ENCODE results near the gene EN2. TPM values are rescaled to one million over a fixed set of nuclear protein-coding genes. Genes with fewer than 3 reads are reported as not detected.

EN2 gene
- total and polyA plus RNA-seq, 2 donors (not counting 1 experiment from before 2014, with no cell fraction given), result not detected

- TF ChIP-seq CTCF (IDR thresholded peaks at IDR 0.05), result no peak
- no peak for TF ChIP-seq EZH2 (IDR thresholded peaks at IDR 0.05; ENCODE audit: borderline replicate concordance, insufficient read depth, low read depth, low read length, poor library complexity, severe bottlenecking)
- no peaks in the 10 kb centered on the region for H3K4me1 ChIP-seq (ENCODE audit: control insufficient read depth in 2 of 2, insufficient read depth in 2 of 2, low read length in 2 of 2)
- no peak overlapping the region for H3K9ac ChIP-seq (ENCODE audit: low read length)
- Mint-ChIP-seq H3K27me3 (peaks cover 35% of the 10 kb centered on the region), H3K27ac (no peak overlapping the region), H3K4me1 (no peaks in the 10 kb centered on the region), H3K4me3 (no peak overlapping the region), H3K9me3 (ENCODE audit: insufficient read depth) (no peaks in the 10 kb centered on the region)
- POLR2A ChIA-PET, result no interaction called here
- no peak overlapping the region for H3K4me2 ChIP-seq (replicated peaks; ENCODE audit: low read depth, low read length, poor library complexity, severe bottlenecking)
- 94% methylated on average over 21 of the region's 24 CpGs for WGBS (ENCODE audit: insufficient coverage)
- no peak overlapping the region for H3K4me3 ChIP-seq (ENCODE audit: control extremely low read depth in 1 of 5, extremely low read depth in 1 of 5, insufficient read depth in 1 of 5, low read depth in 2 of 5, low read length in 4 of 5)
- CTCF ChIA-PET, result interaction anchor here (1.8 kb wide), 1 partner anchor 27 kb away, joined by 3 read pairs; no protein-coding TSS in a partner anchor
- no peak overlapping the region for H3K27ac ChIP-seq (ENCODE audit: low read length in 2 of 2)
- DNase-seq, result no peak
- no peaks in the 10 kb centered on the region for H3K79me2 ChIP-seq (ENCODE audit: control insufficient read depth, insufficient read depth, low read length)
- no peak for ATAC-seq (ENCODE audit: low read depth)
- H3K27me3 ChIP-seq (replicated peaks in 1 of 4; ENCODE audit: control extremely low read depth in 1 of 4, control insufficient read depth in 3 of 4, insufficient read depth in 4 of 4, low read length in 3 of 4), result peaks cover 0 to 18% (median 2%) of the 10 kb centered on the region in 4 experiments
- peaks cover 0 to 7% (median 0%) of the 10 kb centered on the region in 3 donors for H3K9me3 ChIP-seq (ENCODE audit: control extremely low read depth in 1 of 3, control insufficient read depth in 2 of 3, insufficient read depth in 1 of 3, low read length in 2 of 3)
- intact Hi-C loops (cut with micrococcal nuclease), result no loop called here
- no peaks in the 10 kb centered on the region for H3K36me3 ChIP-seq (replicated peaks in 1 of 2; ENCODE audit: control extremely low read depth in 1 of 2, control insufficient read depth in 1 of 2, extremely low read depth in 1 of 2, insufficient read depth in 2 of 2, low read length in 1 of 2)
- H2AFZ ChIP-seq (ENCODE audit: insufficient read depth, low read depth, low read length, poor library complexity, severe bottlenecking), result no peak overlapping the region
- no peaks in the 10 kb centered on the region for H4K20me1 ChIP-seq (ENCODE audit: control insufficient read depth, insufficient read depth, low read length, poor library complexity, severe bottlenecking)
These were observed 43.1 kb upstream of the EN2 start for GRCh38 chr7:155414547-155415492.
